CD4-positive, alpha-beta T cell (primary cell): ENCODE results near the gene C15orf61. TPM values are rescaled to one million over a fixed set of nuclear protein-coding genes. Genes with fewer than 3 reads are reported as not detected.

Source experiments
- ATAC-seq: fragments of 200-7000 bp; cut with Tn5 transposase; one replicate; pipeline ENCODE4 v1.10.0; 2022; ENCODE audit warnings: mild to moderate bottlenecking; ENCODE audit not compliant: poor library complexity
- CTCF ChIA-PET: fragments of 350-600 bp; sonication (Branson Sonifier 250); formaldehyde crosslinking; loops from one replicate; lab custom pipeline; 2021; ENCODE audit warnings: antibody characterized with exemption, inconsistent platforms; lab: Charles Lee
- POLR2A ChIA-PET: fragments of 350-600 bp; sonication (Branson Sonifier 250); formaldehyde crosslinking; loops from one replicate; lab custom pipeline; 2021; ENCODE audit warnings: antibody characterized with exemption, inconsistent platforms; lab: Charles Lee
- DNase-seq, 14 experiments: peaks; one replicate each; pipeline ENCODE4 v3.0.0-alpha.2; 2013 to 2020; ENCODE audit warnings: mixed read lengths in 2 of 14
- H3K27ac ChIP-seq, 2 donors: one replicate each; pipeline versions ENCODE4 v1.5.1 to v1.7.0; 2013; ENCODE audit warnings: low read length in 2 of 2, low read depth in 1 of 2, mild to moderate bottlenecking in 1 of 2
- H3K27me3 ChIP-seq, 2 experiments: 1 replicate in 1 of 2; 2 replicates in 1 of 2; pipeline versions ENCODE4 v1.6.1 to v1.7.0; 2013; ENCODE audit warnings: low read length in 2 of 2, control low read depth in 1 of 2, mild to moderate bottlenecking in 1 of 2, moderate library complexity in 1 of 2; ENCODE audit not compliant: insufficient read depth in 2 of 2, control insufficient read depth in 1 of 2
- H3K36me3 ChIP-seq: one replicate; pipeline ENCODE4 v1.6.1; 2013; ENCODE audit warnings: low read length, control low read depth; ENCODE audit not compliant: insufficient read depth
- H3K4me1 ChIP-seq: one replicate; pipeline ENCODE4 v1.6.1; 2013; ENCODE audit warnings: low read length, control low read depth; ENCODE audit not compliant: insufficient read depth
- H3K4me3 ChIP-seq: one replicate; pipeline ENCODE4 v1.5.1; 2013; ENCODE audit warnings: mild to moderate bottlenecking, low read length, moderate library complexity
- H3K9me3 ChIP-seq, 2 experiments: 1 replicate in 1 of 2; 2 replicates in 1 of 2; pipeline versions ENCODE4 v1.6.1 to v1.7.0; 2013; ENCODE audit warnings: low read length in 2 of 2, mild to moderate bottlenecking in 2 of 2, control low read depth in 1 of 2, moderate library complexity in 1 of 2; ENCODE audit not compliant: control insufficient read depth in 1 of 2, insufficient read depth in 1 of 2
- H3K27ac Mint-ChIP-seq: one replicate; pipeline ENCODE4 v1.8.0; 2020; ENCODE audit warnings: mixed read lengths
- H3K27me3 Mint-ChIP-seq: one replicate; pipeline ENCODE4 v1.8.0; 2021; ENCODE audit warnings: mixed read lengths
- H3K36me3 Mint-ChIP-seq: one replicate; pipeline ENCODE4 v1.8.0; 2021; ENCODE audit warnings: low read depth, mixed read lengths
- H3K4me1 Mint-ChIP-seq: one replicate; pipeline ENCODE4 v1.8.0; 2021; ENCODE audit warnings: low read depth, mixed read lengths
- H3K4me3 Mint-ChIP-seq: one replicate; pipeline ENCODE4 v1.8.0; 2020; ENCODE audit warnings: mild to moderate bottlenecking, mixed read lengths
- H3K9me3 Mint-ChIP-seq: one replicate; pipeline ENCODE4 v1.8.0; 2020; ENCODE audit warnings: mixed read lengths
- CTCF ChIP-seq: fragments of 200-600 bp; IDR thresholded peaks from one replicate; pipeline ENCODE4 v1.8.0; 2022; ENCODE audit warnings: antibody characterized with exemption, mild to moderate bottlenecking
- intact Hi-C, 2 experiments: fragments of 100-400 bp; cut with DNase I in 1 of 2; cut with micrococcal nuclease in 1 of 2; formaldehyde crosslinking; loops; one replicate each; pipeline versions ENCODE4 v1.15.1 to v1.9.0; 2023 to 2025; cut with DNase I, micrococcal nuclease
- total RNA-seq, 174 experiments: library from RNA in 2 of 174; stranded (reverse) in 2 of 174; gene quantifications; one replicate each; pipeline ENCODE4 v1.2.3 and lab custom pipeline; 2021 to 2026

The C15orf61 gene
- total RNA-seq, 2 experiments from 2014 or later: 11.3 to 12.0 TPM

- Mint-ChIP-seq H3K9me3 (no peaks in the 10 kb centered on the region), H3K27ac (no peak overlapping the region), H3K36me3 (peaks cover 76% of the 10 kb centered on the region), H3K4me1 (peaks cover 31% of the 10 kb centered on the region), H3K27me3 (no peaks in the 10 kb centered on the region), H3K4me3 (no peak overlapping the region)
- Histone ChIP-seq H3K27me3 (no peaks in the 10 kb centered on the region), H3K27ac (no peak overlapping the region), H3K9me3 (no peaks in the 10 kb centered on the region), H3K36me3 (peaks cover 14% of the 10 kb centered on the region), H3K4me1 (no peaks in the 10 kb centered on the region), H3K4me3 (no peak overlapping the region)
- DNase-seq (no peak), ATAC-seq (no peak)
- intact Hi-C loops: no loop called here
- ChIA-PET CTCF (no interaction called here), POLR2A (no interaction called here)
- TF ChIP-seq CTCF: no peak
Observed at GRCh38 chr15:67559576-67559975, 38.6 kb downstream of the C15orf61 start.

- intact Hi-C loops: loop anchor here in 1 of 2 experiments (10.0 kb wide), 1 partner anchor 86 kb away; no protein-coding TSS in a partner anchor
- H3K27ac ChIP-seq: no peak overlapping the region
- POLR2A ChIA-PET: no interaction called here
- H3K4me3 Mint-ChIP-seq: no peak overlapping the region
- peaks cover 38% of the 10 kb centered on the region for H3K4me1 Mint-ChIP-seq
- no peak overlapping the region for H3K27ac Mint-ChIP-seq
- H3K4me3 ChIP-seq: no peak overlapping the region
- no peaks in the 10 kb centered on the region for H3K9me3 ChIP-seq
- peaks cover 14% of the 10 kb centered on the region for H3K36me3 ChIP-seq
- H3K4me1 ChIP-seq: no peaks in the 10 kb centered on the region
- no peak for TF ChIP-seq CTCF
- no peaks in the 10 kb centered on the region for H3K27me3 ChIP-seq
- peaks cover 75% of the 10 kb centered on the region for H3K36me3 Mint-ChIP-seq
- H3K9me3 Mint-ChIP-seq: no peaks in the 10 kb centered on the region
- no peaks in the 10 kb centered on the region for H3K27me3 Mint-ChIP-seq
- CTCF ChIA-PET: interaction anchor here (1.0 kb wide), 1 partner anchor 73 kb away, joined by 3 read pairs; no protein-coding TSS in a partner anchor
- no peak for ATAC-seq
- no peak for DNase-seq
Observed at GRCh38 chr15:67560320-67560719, 39.4 kb downstream of the C15orf61 start.

GRCh38 chr15:67563092-67563491 is 42.2 kb downstream of the C15orf61 start:
- peaks cover 60% of the 10 kb centered on the region for H3K36me3 Mint-ChIP-seq
- peaks cover 41% of the 10 kb centered on the region for H3K4me1 Mint-ChIP-seq
- H3K4me1 ChIP-seq: no peaks in the 10 kb centered on the region
- no peak for TF ChIP-seq CTCF
- H3K9me3 Mint-ChIP-seq: no peaks in the 10 kb centered on the region
- intact Hi-C loops: loop anchor here in 1 of 2 experiments (10.0 kb wide), 1 partner anchor 88 kb away; no protein-coding TSS in a partner anchor
- POLR2A ChIA-PET: no interaction called here
- H3K27me3 Mint-ChIP-seq: no peaks in the 10 kb centered on the region
- DNase-seq: no peak
- no peak overlapping the region for H3K4me3 ChIP-seq
- no peak overlapping the region for H3K27ac Mint-ChIP-seq
- H3K4me3 Mint-ChIP-seq: no peak overlapping the region
- no peak for ATAC-seq
- no peaks in the 10 kb centered on the region for H3K27me3 ChIP-seq
- H3K9me3 ChIP-seq: no peaks in the 10 kb centered on the region
- H3K36me3 ChIP-seq: peaks cover 9% of the 10 kb centered on the region
- CTCF ChIA-PET: no interaction called here
- H3K27ac ChIP-seq: no peak overlapping the region
